Small intestine (tissue), 7 donors: Measurements from ENCODE around the gene PLD5. TPM values are rescaled to one million over a fixed set of nuclear protein-coding genes. Genes with fewer than 3 reads are reported as not detected.
"Not testable (repeated sequence)": the region's sequence is repeated elsewhere in the genome, so short reads cannot be mapped to it uniquely, and the experiment has no call there.

ENCODE experiments used
- DNase-seq, 2 donors: peaks; one replicate each; pipeline versions ENCODE4 v3.0.0 to v3.0.0-alpha.2; 2013
- FAIRE-seq: peaks from 2 replicates; lab custom pipeline; 2012; peaks lifted over from hg19 to GRCh38; lab: Jason Lieb, UNC
- H3K27ac ChIP-seq, 3 donors: one replicate each; pipeline ENCODE4 v1.5.1; 2013; ENCODE audit warnings: low read length in 2 of 3, mild to moderate bottlenecking in 2 of 3, control low read depth in 1 of 3, inconsistent platforms in 1 of 3, low read depth in 1 of 3, moderate library complexity in 1 of 3
- H3K27me3 ChIP-seq, 3 donors: one replicate each; pipeline ENCODE4 v1.6.1; 2013; ENCODE audit warnings: low read length in 3 of 3, inconsistent platforms in 1 of 3; ENCODE audit not compliant: control insufficient read depth in 3 of 3, insufficient read depth in 3 of 3
- H3K36me3 ChIP-seq, 3 donors: one replicate each; pipeline ENCODE4 v1.6.1; 2013; ENCODE audit warnings: low read length in 3 of 3, inconsistent platforms in 1 of 3, low read depth in 1 of 3, mild to moderate bottlenecking in 1 of 3, moderate library complexity in 1 of 3; ENCODE audit not compliant: control insufficient read depth in 3 of 3, insufficient read depth in 2 of 3
- H3K4me1 ChIP-seq, 3 donors: one replicate each; pipeline ENCODE4 v1.6.1; 2013; ENCODE audit warnings: low read length in 2 of 3, inconsistent platforms in 1 of 3, low read depth in 1 of 3, mild to moderate bottlenecking in 1 of 3, moderate library complexity in 1 of 3; ENCODE audit not compliant: control insufficient read depth in 3 of 3, insufficient read depth in 2 of 3
- H3K4me3 ChIP-seq, 3 donors: one replicate each; pipeline ENCODE4 v1.5.1; 2013; ENCODE audit warnings: low read length in 3 of 3, control low read depth in 1 of 3, inconsistent platforms in 1 of 3, low read depth in 1 of 3, mild to moderate bottlenecking in 1 of 3, moderate library complexity in 1 of 3
- H3K9me3 ChIP-seq, 2 donors: one replicate each; pipeline ENCODE4 v1.6.1; 2013; ENCODE audit warnings: low read depth in 1 of 2, low read length in 1 of 2; ENCODE audit not compliant: control insufficient read depth in 2 of 2, insufficient read depth in 1 of 2
- WGBS, 3 donors: extraction: QIAGEN DNeasy Blood & Tissue Kit; methylation state at CpG; one replicate each; pipeline ENCODE4 v1.1.7; 2013; 5-methylcytosine and 5-hydroxymethylcytosine counted together
- polyA plus RNA-seq, 4 donors: library from polyadenylated mRNA; stranded (reverse) in 3 of 4; unstranded in 1 of 4; fragments of 200-250 nt in 3 of 4; fragments of 120-200 nt in 1 of 4; gene quantifications; one replicate each; pipeline versions ENCODE4 v1.2.1 to v1.2.3, GENCODE V29; 2013
- donor health status: healthy with polysubstance abuse.
- donor health status: control.
- donor health status: control.
- donor health status: Bipolar disorder and iron deficiency.
- donor health status: healthy.

The PLD5 gene
- polyA plus RNA-seq, 4 donors: 0.12 to 0.13 TPM; not detected in 2

DNA sequence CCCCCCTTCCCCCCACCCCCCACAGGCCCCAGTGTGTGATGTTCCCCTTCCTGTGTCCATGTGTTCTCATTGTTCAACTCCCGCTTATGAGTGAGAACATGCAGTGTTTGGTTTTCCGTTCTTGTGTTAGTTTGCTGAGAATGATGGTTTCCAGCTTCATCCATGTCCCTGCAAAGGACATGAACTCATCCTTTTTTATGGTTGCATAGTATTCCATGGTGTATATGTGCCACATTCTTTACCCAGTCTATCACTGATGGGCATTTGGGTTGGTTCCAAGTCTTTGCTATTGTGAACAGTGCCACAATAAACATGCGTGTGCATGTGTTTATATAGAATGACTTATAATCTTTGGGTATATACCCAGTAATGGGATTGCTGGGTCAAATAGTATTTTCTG is 466.3 kb downstream of the PLD5 start:
- H3K4me1 ChIP-seq, H3K27me3 ChIP-seq, H3K27ac ChIP-seq, DNase-seq, H3K9me3 ChIP-seq, H3K4me3 ChIP-seq, FAIRE-seq, H3K36me3 ChIP-seq: not testable (repeated sequence)
- 81 to 97% (median 83%) methylated on average over 3 of the region's 3 CpGs for WGBS, 3 donors

GRCh38 chr1:242057745-242058115 is 466.8 kb downstream of the PLD5 start:
- Histone ChIP-seq H3K27me3 (no peaks in the 10 kb centered on the region), H3K9me3 (no peaks in the 10 kb centered on the region), H3K4me1 (no peaks in the 10 kb centered on the region), H3K36me3 (no peaks in the 10 kb centered on the region), H3K4me3 (no peak overlapping the region), H3K27ac (no peak overlapping the region)
- FAIRE-seq (no peak), DNase-seq (no peak)
- 56 to 73% (median 56%) methylated on average over 3 of the region's 3 CpGs for WGBS, 3 donors

- no peak for DNase-seq
- Histone ChIP-seq H3K27ac (no peak overlapping the region), H3K4me1 (no peaks in the 10 kb centered on the region), H3K9me3 (no peaks in the 10 kb centered on the region), H3K27me3 (no peaks in the 10 kb centered on the region), H3K36me3 (no peaks in the 10 kb centered on the region), H3K4me3 (no peak overlapping the region)
- FAIRE-seq: no peak
- 90 to 93% (median 91%) methylated on average over 42 to 49 of the region's 49 CpGs for WGBS, 3 donors
These were observed 467.3 kb downstream of the PLD5 start for GRCh38 chr1:242056988-242057744.

DNA sequence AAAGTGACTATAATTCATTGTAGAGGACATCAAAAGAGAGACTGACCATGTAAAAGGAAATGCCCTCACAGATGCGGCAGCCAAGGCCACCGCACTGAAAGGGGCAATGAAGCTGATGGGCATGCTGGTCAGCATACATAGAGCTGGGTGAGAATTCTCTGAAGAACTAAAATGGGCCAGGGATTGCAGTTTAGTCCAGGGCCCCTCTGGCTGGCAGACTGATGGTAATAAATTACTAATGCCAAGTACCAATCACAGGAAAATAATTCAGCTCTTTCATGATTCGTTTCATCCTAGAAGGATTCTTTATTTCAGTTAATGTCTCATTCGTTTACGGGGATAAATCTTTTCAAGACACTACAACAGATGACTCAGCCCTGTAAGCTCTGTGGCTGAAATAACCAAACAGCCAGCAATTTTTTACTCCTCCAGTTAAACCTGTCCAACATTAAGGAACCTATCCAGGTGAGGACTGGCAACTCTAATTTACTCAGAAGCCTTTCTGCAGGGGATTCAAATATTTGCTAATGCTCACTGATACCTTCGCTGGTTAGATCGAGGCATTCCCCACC is 468.7 kb downstream of the PLD5 start:
- no peak for DNase-seq
- Histone ChIP-seq H3K4me3 (no peak overlapping the region), H3K27ac (no peak overlapping the region), H3K9me3 (no peaks in the 10 kb centered on the region), H3K27me3 (no peaks in the 10 kb centered on the region), H3K4me1 (no peaks in the 10 kb centered on the region), H3K36me3 (no peaks in the 10 kb centered on the region)
- no peak for FAIRE-seq
- WGBS, 3 donors: 56 to 62% (median 59%) methylated on average over 7 of the region's 7 CpGs

- H3K4me3 ChIP-seq: no peak overlapping the region
- no peaks in the 10 kb centered on the region for H3K27me3 ChIP-seq
- no peaks in the 10 kb centered on the region for H3K36me3 ChIP-seq
- H3K4me1 ChIP-seq: no peaks in the 10 kb centered on the region
- peaks cover 0 to 3% of the 10 kb centered on the region in 2 donors for H3K9me3 ChIP-seq
- DNase-seq (no peak), FAIRE-seq (no peak)
- 42 to 45% (median 43%) methylated on average over 3 of the region's 3 CpGs for WGBS, 3 donors
- H3K27ac ChIP-seq: no peak overlapping the region
These were observed 481.3 kb downstream of the PLD5 start for GRCh38 chr1:242043165-242043564.

- H3K4me3 ChIP-seq: no peak overlapping the region
- H3K27ac ChIP-seq: no peak overlapping the region
- H3K4me1 ChIP-seq: no peaks in the 10 kb centered on the region
- WGBS, 3 donors: 88 to 89% (median 89%) methylated on average over 5 of the region's 5 CpGs
- no peaks in the 10 kb centered on the region for H3K9me3 ChIP-seq
- no peaks in the 10 kb centered on the region for H3K27me3 ChIP-seq
- H3K36me3 ChIP-seq: no peaks in the 10 kb centered on the region
- DNase-seq (no peak), FAIRE-seq (no peak)
These were observed 490.1 kb downstream of the PLD5 start for GRCh38 chr1:242034392-242034791.

GRCh38 chr1:242033447-242033846 is 491.1 kb downstream of the PLD5 start:
- FAIRE-seq (no peak), DNase-seq (no peak)
- Histone ChIP-seq H3K4me1 (no peaks in the 10 kb centered on the region), H3K9me3 (no peaks in the 10 kb centered on the region), H3K27me3 (no peaks in the 10 kb centered on the region), H3K4me3 (no peak overlapping the region), H3K27ac (no peak overlapping the region), H3K36me3 (no peaks in the 10 kb centered on the region)
- WGBS, 3 donors: 53 to 58% (median 56%) methylated on average over 4 of the region's 4 CpGs
